NCI-H1694 treated with DMSO at 0.1 percent for 48 hours (cell line): Measurements from ENCODE around the gene GATAD1.
"Not testable (repeated sequence)": the region's sequence is repeated elsewhere in the genome, so short reads cannot be mapped to it uniquely, and the experiment has no call there.

Experiments
- DNase-seq: peaks from one replicate; lab custom pipeline; 2025; lab: John Stamatoyannopoulos, UW

Gene GATAD1

GRCh38 chr7:92483624-92484023 lies 36.3 kb downstream of the GATAD1 start:
- not testable (repeated sequence) for DNase-seq

DNA sequence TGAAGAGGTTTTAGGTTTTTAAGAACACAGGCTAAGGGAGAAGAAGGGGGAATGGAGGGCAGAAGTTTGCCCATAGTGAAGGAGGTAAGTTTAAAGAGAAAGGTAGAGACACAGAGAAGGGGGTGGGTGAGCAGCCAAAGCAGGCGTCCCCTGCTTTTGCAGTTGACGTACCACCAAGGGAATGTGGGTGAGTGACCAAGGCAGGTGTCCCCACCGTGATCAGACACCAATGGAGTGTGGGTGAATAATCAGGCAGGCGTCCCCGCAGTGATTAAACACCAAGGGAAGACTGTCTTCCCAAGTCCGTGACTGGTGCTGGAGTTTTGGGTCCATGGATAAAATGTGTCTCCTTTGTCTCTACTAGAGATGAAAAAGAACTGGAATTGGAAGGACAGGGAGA lies 36.9 kb downstream of the GATAD1 start:
- not testable (repeated sequence) for DNase-seq

DNA sequence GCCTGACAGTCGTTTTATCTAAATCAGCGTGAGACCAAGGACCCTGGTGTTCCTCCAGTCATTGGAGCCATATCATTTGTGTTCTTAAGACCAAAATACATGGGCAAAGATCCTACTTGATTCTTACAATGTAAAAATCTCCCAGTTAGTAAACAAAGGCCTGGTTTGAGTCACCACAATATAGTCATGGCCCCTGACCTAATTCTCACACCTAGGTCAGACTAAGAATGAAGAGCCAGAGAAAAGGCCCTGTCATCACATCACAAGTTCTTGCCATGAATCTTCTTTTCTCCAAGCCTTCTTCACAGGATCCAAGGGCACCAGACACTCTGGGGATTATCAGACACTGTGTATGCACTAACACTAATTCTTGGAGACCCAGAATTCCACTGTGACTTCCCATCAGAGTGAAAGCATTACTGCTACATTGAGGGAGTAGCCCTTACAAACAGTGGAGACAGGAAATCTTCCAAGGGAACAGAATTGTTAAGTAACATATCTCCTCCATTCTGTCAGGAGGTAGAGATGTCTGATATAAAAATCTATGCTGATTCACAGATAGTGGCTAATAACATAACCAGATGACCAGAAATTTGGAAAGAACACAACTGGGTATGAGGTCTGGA lies 38.1 kb downstream of the GATAD1 start:
- no peak for DNase-seq

GRCh38 chr7:92485974-92486373 lies 38.7 kb downstream of the GATAD1 start:
- no peak for DNase-seq

DNA sequence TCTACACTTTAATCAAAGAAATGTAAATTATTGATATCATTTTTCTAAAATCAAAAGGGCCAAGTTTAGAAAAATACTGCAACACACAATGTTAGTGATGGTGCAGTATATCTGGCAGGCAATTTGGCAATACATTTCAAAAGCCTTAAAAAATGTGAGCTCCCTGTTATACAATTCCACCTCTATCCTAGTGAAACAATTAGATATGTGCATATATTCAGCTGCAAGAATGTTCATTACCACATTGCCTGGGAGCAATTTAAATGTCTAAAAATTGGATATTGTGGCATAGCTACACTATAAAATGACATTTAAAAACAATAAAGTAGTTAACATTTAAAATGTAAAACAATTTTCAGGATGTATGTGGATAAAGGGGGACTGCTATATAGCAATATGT lies 40.5 kb downstream of the GATAD1 start:
- no peak for DNase-seq

- DNase-seq = no peak
Measured at GRCh38 chr7:92489634-92490033, 42.4 kb downstream of the GATAD1 start.

DNA sequence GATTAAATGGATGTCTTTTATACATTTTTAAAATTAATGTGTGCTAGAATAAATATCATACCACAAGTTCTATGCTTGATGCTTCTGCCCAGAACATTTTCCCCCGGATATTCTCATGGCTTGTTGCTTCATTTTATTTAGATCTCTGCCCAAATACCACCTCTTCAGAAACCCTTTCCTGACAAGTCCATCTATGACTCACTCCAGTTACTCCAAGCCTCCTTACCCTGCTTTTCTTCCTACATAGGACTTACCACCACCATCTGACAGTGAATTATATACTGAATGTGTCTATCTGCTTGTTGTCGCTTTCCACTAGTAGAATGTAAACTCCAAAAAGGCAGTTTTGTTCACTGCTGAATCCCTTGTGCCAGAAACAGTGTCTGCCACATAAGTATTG lies 49.6 kb downstream of the GATAD1 start:
- no peak for DNase-seq

DNA sequence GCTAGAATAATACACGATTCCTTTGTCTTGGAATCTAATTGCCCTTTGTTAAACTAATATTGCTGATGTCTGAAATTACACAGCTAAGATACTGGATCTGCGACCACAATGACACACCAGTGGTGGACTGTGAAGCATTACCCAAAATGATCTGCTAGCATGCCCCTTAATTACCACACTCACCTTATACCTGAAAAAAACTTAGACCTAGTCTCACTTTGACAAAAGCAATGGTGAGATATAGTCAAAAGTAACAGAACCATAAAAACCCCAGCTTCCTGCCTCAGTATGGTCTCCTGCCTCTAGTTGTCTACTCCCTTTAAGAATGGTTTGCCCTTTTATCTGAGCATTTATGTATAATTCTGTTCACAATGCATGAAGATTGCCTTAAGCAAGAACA lies 51.3 kb downstream of the GATAD1 start:
- no peak for DNase-seq

GRCh38 chr7:92503767-92504166 lies 56.5 kb downstream of the GATAD1 start:
- DNase-seq = no peak

- DNase-seq = no peak
Measured at GRCh38 chr7:92504563-92504962, 57.3 kb downstream of the GATAD1 start.

GRCh38 chr7:92506363-92506762 lies 59.1 kb downstream of the GATAD1 start:
- no peak for DNase-seq

DNA sequence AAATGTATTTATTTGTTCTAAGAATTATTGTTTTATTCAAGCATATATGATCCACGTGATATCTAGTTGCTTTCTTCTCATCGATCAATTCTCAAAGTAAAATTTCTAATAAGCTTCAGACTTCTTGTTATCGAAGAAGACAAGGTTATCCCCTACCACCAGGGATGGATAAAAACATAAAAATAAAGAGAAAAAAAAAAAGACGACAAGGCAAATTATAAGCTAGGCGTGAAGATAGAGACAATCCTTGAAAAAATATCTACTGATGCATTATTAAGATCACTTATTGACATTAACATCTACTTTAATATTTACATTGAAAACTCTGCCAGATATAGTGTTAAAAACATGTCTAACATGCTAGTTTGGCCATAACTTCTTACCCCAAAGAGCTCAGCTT lies 61.7 kb downstream of the GATAD1 start:
- DNase-seq = no peak
